Ishikawa (cell line): ENCODE measurements around the gene SMAD2.

Experiments used
- CREB1 ChIP-seq: IDR thresholded peaks from 2 replicates; pipeline ENCODE4 v1.6.1; 2012; ENCODE audit warnings: low read depth
- EP300 ChIP-seq: IDR thresholded peaks from 2 replicates; pipeline ENCODE4 v1.6.1; 2012; ENCODE audit warnings: borderline replicate concordance
- FOXM1 ChIP-seq: IDR thresholded peaks from 2 replicates; pipeline ENCODE4 v1.6.1; 2012; ENCODE audit warnings: low read depth, borderline replicate concordance
- MAX ChIP-seq: IDR thresholded peaks from 2 replicates; pipeline ENCODE4 v1.6.1; 2012
- RAD21 ChIP-seq: IDR thresholded peaks from 2 replicates; pipeline ENCODE4 v1.6.1; 2012; ENCODE audit warnings: low read depth
- REST ChIP-seq: IDR thresholded peaks from 2 replicates; pipeline ENCODE4 v1.6.1; 2012; ENCODE audit warnings: low read depth, mild to moderate bottlenecking
- USF1 ChIP-seq: IDR thresholded peaks from 2 replicates; pipeline ENCODE4 v1.6.1; 2012
- YY1 ChIP-seq: IDR thresholded peaks from 2 replicates; pipeline ENCODE4 v1.6.1; 2012; ENCODE audit warnings: low read depth

GRCh38 chr18:47793609-47794008 lies 136.8 kb downstream of the SMAD2 start:
- no peak for TF ChIP-seq FOXM1
- TF ChIP-seq YY1 = no peak
- TF ChIP-seq REST = no peak
- no peak for TF ChIP-seq RAD21
- no peak for TF ChIP-seq EP300
- TF ChIP-seq CREB1 = no peak
- no peak for TF ChIP-seq USF1
- TF ChIP-seq MAX = no peak
